Neural progenitor cell (in vitro differentiated cells): ENCODE results near the gene ZDHHC8. TPM values are rescaled to one million over a fixed set of nuclear protein-coding genes. Genes with fewer than 3 reads are reported as not detected.
A peak's percentile ranks its signal among the peaks of the same experiment; 100 is the strongest.

Source experiments
- DNase-seq: peaks from one replicate; pipeline ENCODE4 v3.0.0-alpha.2; 2016; ENCODE audit warnings: low spot score
- H2AFZ ChIP-seq: fragments of 200-600 bp; sonication (generic); replicated peaks from 2 replicates; pipeline ENCODE4 v1.6.1; 2016; ENCODE audit warnings: antibody characterized with exemption
- H3F3A ChIP-seq: fragments of 200-600 bp; sonication (generic); 2 replicates; pipeline ENCODE4 v1.6.1; 2016; ENCODE audit warnings: antibody characterized with exemption, low read depth
- H3K27ac ChIP-seq: fragments of 200-600 bp; sonication (generic); 2 replicates; pipeline ENCODE4 v1.5.1; 2016; ENCODE audit warnings: mild to moderate bottlenecking
- H3K27me3 ChIP-seq: fragments of 200-600 bp; sonication (generic); 2 replicates; pipeline ENCODE4 v1.6.1; 2016; ENCODE audit warnings: mild to moderate bottlenecking, moderate library complexity
- H3K36me3 ChIP-seq: fragments of 200-600 bp; sonication (generic); 2 replicates; pipeline ENCODE4 v1.5.1; 2016
- H3K4me1 ChIP-seq: fragments of 200-600 bp; sonication (generic); 2 replicates; pipeline ENCODE4 v1.6.1; 2016; ENCODE audit warnings: mixed run types
- H3K4me2 ChIP-seq: fragments of 200-600 bp; sonication (generic); 2 replicates; pipeline ENCODE4 v1.6.1; 2016
- H3K4me3 ChIP-seq: fragments of 200-600 bp; sonication (generic); 2 replicates; pipeline ENCODE4 v1.5.1; 2016
- H3K79me2 ChIP-seq: fragments of 200-600 bp; sonication (generic); 2 replicates; pipeline ENCODE4 v1.6.1; 2016; ENCODE audit warnings: low read depth
- H3K9ac ChIP-seq: fragments of 200-600 bp; sonication (generic); 2 replicates; pipeline ENCODE4 v1.6.1; 2016
- H3K9me3 ChIP-seq: fragments of 200-600 bp; sonication (generic); 2 replicates; pipeline ENCODE4 v1.5.1; 2016; ENCODE audit warnings: low read depth
- H4K20me1 ChIP-seq: fragments of 200-600 bp; sonication (generic); 2 replicates; pipeline ENCODE4 v1.6.1; 2016; ENCODE audit warnings: low read depth
- H3K27ac Mint-ChIP-seq: 3 replicates; pipeline ENCODE4 v1.8.0; 2021; ENCODE audit warnings: mixed read lengths
- H3K27me3 Mint-ChIP-seq: 2 replicates; pipeline ENCODE4 v1.8.0; 2022; ENCODE audit warnings: low read depth, mild to moderate bottlenecking, inconsistent platforms, moderate library complexity, mixed read lengths; ENCODE audit not compliant: insufficient read depth
- H3K36me3 Mint-ChIP-seq: 3 replicates; pipeline ENCODE4 v1.8.0; 2021; ENCODE audit warnings: mixed read lengths
- H3K4me1 Mint-ChIP-seq: 3 replicates; pipeline ENCODE4 v1.8.0; 2021; ENCODE audit warnings: mixed read lengths
- H3K4me3 Mint-ChIP-seq: 3 replicates; pipeline ENCODE4 v1.8.0; 2021; ENCODE audit warnings: mild to moderate bottlenecking, moderate library complexity, mixed read lengths
- H3K9me3 Mint-ChIP-seq: 3 replicates; pipeline ENCODE4 v1.8.0; 2020; ENCODE audit warnings: mixed read lengths
- CTCF ChIP-seq: fragments of 200-600 bp; sonication (generic); IDR thresholded peaks from 2 replicates; pipeline ENCODE4 v1.5.1; 2017; ENCODE audit warnings: antibody characterized with exemption, mild to moderate bottlenecking
- EZH2 ChIP-seq: fragments of 200-600 bp; sonication (generic); IDR thresholded peaks from 2 replicates; pipeline ENCODE4 v1.6.1; 2017; ENCODE audit warnings: antibody characterized with exemption, mild to moderate bottlenecking, moderate library complexity
- EZH2phosphoT487 ChIP-seq: fragments of 200-600 bp; sonication (generic); IDR thresholded peaks from 2 replicates; pipeline ENCODE4 v1.6.1; 2017; ENCODE audit warnings: antibody characterized with exemption
- total RNA-seq: library from RNA; depleted of rRNA; stranded (reverse); fragments of >200 nt; gene quantifications from 2 replicates; pipeline ENCODE4 v1.2.3, GENCODE V29; 2015; ENCODE audit warnings: low replicate concordance

ZDHHC8 gene
- total RNA-seq, 1 donor from 2014 or later = 7.1 TPM

- Histone ChIP-seq H3K27ac (no peak overlapping the region), H2AFZ (no peak overlapping the region), H3K4me3 (no peak overlapping the region), H3K9ac (no peak overlapping the region), H3K79me2 (no peaks in the 10 kb centered on the region), H3F3A (no peaks in the 10 kb centered on the region), H3K36me3 (no peaks in the 10 kb centered on the region), H3K9me3 (no peaks in the 10 kb centered on the region), H3K4me1 (peaks cover 5% of the 10 kb centered on the region), H4K20me1 (no peaks in the 10 kb centered on the region), H3K27me3 (no peaks in the 10 kb centered on the region), H3K4me2 (no peak overlapping the region)
- Mint-ChIP-seq H3K4me3 (no peak overlapping the region), H3K27ac (no peak overlapping the region), H3K36me3 (no peaks in the 10 kb centered on the region), H3K9me3 (no peaks in the 10 kb centered on the region), H3K27me3 (peaks cover 4% of the 10 kb centered on the region), H3K4me1 (peaks cover 6% of the 10 kb centered on the region)
- DNase-seq = no peak
- TF ChIP-seq EZH2phosphoT487 = no peak
Measured at GRCh38 chr22:20185750-20186149, 54.1 kb downstream of the ZDHHC8 start.

GRCh38 chr22:20186183-20186870 is 54.7 kb downstream of the ZDHHC8 start:
- Histone ChIP-seq H3K4me2 (no peak overlapping the region), H3K79me2 (no peaks in the 10 kb centered on the region), H3K9ac (no peak overlapping the region), H3K9me3 (no peaks in the 10 kb centered on the region), H2AFZ (no peak overlapping the region), H3K4me1 (peaks cover 9% of the 10 kb centered on the region), H3K27me3 (no peaks in the 10 kb centered on the region), H4K20me1 (no peaks in the 10 kb centered on the region), H3K36me3 (no peaks in the 10 kb centered on the region), H3K27ac (no peak overlapping the region), H3F3A (no peaks in the 10 kb centered on the region), H3K4me3 (no peak overlapping the region)
- DNase-seq = peak; percentile 84
- TF ChIP-seq CTCF (peak; percentile 56), EZH2 (no peak), EZH2phosphoT487 (no peak)
- peaks cover 7% of the 10 kb centered on the region for H3K4me1 Mint-ChIP-seq
- H3K27ac Mint-ChIP-seq = no peak overlapping the region
- no peak overlapping the region for H3K4me3 Mint-ChIP-seq
- peaks cover 2% of the 10 kb centered on the region for H3K27me3 Mint-ChIP-seq
- H3K36me3 Mint-ChIP-seq = no peaks in the 10 kb centered on the region
- no peaks in the 10 kb centered on the region for H3K9me3 Mint-ChIP-seq

GRCh38 chr22:20186871-20187546 is 55.4 kb downstream of the ZDHHC8 start:
- H4K20me1 ChIP-seq = no peaks in the 10 kb centered on the region
- no peaks in the 10 kb centered on the region for H3K9me3 ChIP-seq
- Mint-ChIP-seq H3K27me3 (peaks cover 2% of the 10 kb centered on the region), H3K36me3 (no peaks in the 10 kb centered on the region), H3K4me1 (peaks cover 7% of the 10 kb centered on the region), H3K4me3 (no peak overlapping the region), H3K27ac (no peak overlapping the region), H3K9me3 (no peaks in the 10 kb centered on the region)
- H3K79me2 ChIP-seq = no peaks in the 10 kb centered on the region
- H3K9ac ChIP-seq = no peak overlapping the region
- no peaks in the 10 kb centered on the region for H3K36me3 ChIP-seq
- no peaks in the 10 kb centered on the region for H3F3A ChIP-seq
- H2AFZ ChIP-seq = no peak overlapping the region
- no peak for DNase-seq
- H3K27me3 ChIP-seq = no peaks in the 10 kb centered on the region
- no peak overlapping the region for H3K4me2 ChIP-seq
- H3K4me3 ChIP-seq = no peak overlapping the region
- no peak for TF ChIP-seq CTCF
- TF ChIP-seq EZH2 = no peak
- H3K27ac ChIP-seq = no peak overlapping the region
- H3K4me1 ChIP-seq = peaks cover 9% of the 10 kb centered on the region
